Calu3 (cell line): ENCODE results near the gene MIEF2. TPM values are rescaled to one million over a fixed set of nuclear protein-coding genes. Genes with fewer than 3 reads are reported as not detected.

Experiments used
- BruUV-seq: library from RNA; stranded (reverse); fragments of 400-500 nt; replicated peaks from 2 replicates; lab custom pipeline; 2021; lab: Mats Ljungman, UMichigan
- CTCF ChIA-PET: fragments of 300-600 bp; sonication (Branson Sonifier 250); formaldehyde crosslinking; loops from one replicate; lab custom pipeline; 2022; ENCODE audit warnings: antibody characterized with exemption; lab: Charles Lee
- DNase-seq: peaks from one replicate; pipeline ENCODE4 v3.0.0; 2022
- H3K27ac Mint-ChIP-seq: one replicate; pipeline ENCODE4 v1.8.0; 2022; ENCODE audit warnings: mixed read lengths; ENCODE audit not compliant: unreplicated experiment
- H3K27me3 Mint-ChIP-seq: one replicate; pipeline ENCODE4 v1.8.0; 2022; ENCODE audit warnings: mixed read lengths; ENCODE audit not compliant: unreplicated experiment
- H3K36me3 Mint-ChIP-seq: one replicate; pipeline ENCODE4 v1.8.0; 2022; ENCODE audit warnings: mild to moderate bottlenecking, moderate library complexity, mixed read lengths; ENCODE audit not compliant: insufficient read depth, unreplicated experiment
- H3K4me1 Mint-ChIP-seq: one replicate; pipeline ENCODE4 v1.8.0; 2022; ENCODE audit warnings: mild to moderate bottlenecking, low read depth, mixed read lengths; ENCODE audit not compliant: unreplicated experiment
- H3K4me3 Mint-ChIP-seq: one replicate; pipeline ENCODE4 v1.8.0; 2022; ENCODE audit warnings: mild to moderate bottlenecking, low read depth, moderate library complexity, mixed read lengths; ENCODE audit not compliant: unreplicated experiment
- H3K9me3 Mint-ChIP-seq: one replicate; pipeline ENCODE4 v1.8.0; 2022; ENCODE audit warnings: low read depth, mixed read lengths; ENCODE audit not compliant: unreplicated experiment
- intact Hi-C: fragments of 100-400 bp; cut with micrococcal nuclease; formaldehyde crosslinking; loops from one replicate; pipeline ENCODE4 v1.10.0; 2022; ENCODE audit not compliant: unreplicated experiment
- total RNA-seq: library from RNA; stranded (reverse); gene quantifications from 2 replicates; pipeline ENCODE4 v1.2.3, GENCODE V29; 2022
- TF ChIP-seq, protein P1 (sequence below): fragments of 200-600 bp; IDR thresholded peaks from one replicate; pipeline ENCODE4 v1.8.0; 2022; ENCODE audit warnings: antibody characterized with exemption; ENCODE audit not compliant: unreplicated experiment

Gene MIEF2
- total RNA-seq, 1 experiment from 2014 or later, result 13.3 TPM

DNA sequence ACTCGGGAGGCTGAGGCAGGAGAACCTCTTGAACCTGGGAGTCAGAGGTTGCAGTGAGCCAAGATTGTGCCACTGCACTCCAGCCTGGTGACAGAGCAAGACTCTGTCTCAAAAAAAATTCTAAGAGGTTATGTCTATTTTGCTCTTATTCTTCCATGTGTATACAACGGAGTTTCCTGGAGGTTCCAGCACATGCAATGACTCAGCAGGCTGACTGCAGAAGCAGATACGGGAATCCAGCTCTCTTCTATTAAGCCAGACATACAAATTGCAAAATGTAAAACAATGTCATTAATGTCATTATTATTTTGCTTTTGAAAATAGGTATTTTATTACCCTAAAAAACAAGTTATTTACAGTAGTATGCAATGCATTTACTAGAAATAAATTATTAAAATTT lies 18.4 kb downstream of the MIEF2 start:
- Mint-ChIP-seq H3K9me3 (no peaks in the 10 kb centered on the region), H3K4me1 (no peaks in the 10 kb centered on the region), H3K27me3 (no peaks in the 10 kb centered on the region), H3K4me3 (no peak overlapping the region), H3K36me3 (peaks cover 38% of the 10 kb centered on the region), H3K27ac (no peak overlapping the region)
- DNase-seq, result no peak
- TF ChIP-seq, protein P1, sequence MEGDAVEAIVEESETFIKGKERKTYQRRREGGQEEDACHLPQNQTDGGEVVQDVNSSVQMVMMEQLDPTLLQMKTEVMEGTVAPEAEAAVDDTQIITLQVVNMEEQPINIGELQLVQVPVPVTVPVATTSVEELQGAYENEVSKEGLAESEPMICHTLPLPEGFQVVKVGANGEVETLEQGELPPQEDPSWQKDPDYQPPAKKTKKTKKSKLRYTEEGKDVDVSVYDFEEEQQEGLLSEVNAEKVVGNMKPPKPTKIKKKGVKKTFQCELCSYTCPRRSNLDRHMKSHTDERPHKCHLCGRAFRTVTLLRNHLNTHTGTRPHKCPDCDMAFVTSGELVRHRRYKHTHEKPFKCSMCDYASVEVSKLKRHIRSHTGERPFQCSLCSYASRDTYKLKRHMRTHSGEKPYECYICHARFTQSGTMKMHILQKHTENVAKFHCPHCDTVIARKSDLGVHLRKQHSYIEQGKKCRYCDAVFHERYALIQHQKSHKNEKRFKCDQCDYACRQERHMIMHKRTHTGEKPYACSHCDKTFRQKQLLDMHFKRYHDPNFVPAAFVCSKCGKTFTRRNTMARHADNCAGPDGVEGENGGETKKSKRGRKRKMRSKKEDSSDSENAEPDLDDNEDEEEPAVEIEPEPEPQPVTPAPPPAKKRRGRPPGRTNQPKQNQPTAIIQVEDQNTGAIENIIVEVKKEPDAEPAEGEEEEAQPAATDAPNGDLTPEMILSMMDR, result no peak
- BruUV-seq, result no TSS peak
- intact Hi-C loops, result no loop called here
- CTCF ChIA-PET, result no interaction called here

DNA sequence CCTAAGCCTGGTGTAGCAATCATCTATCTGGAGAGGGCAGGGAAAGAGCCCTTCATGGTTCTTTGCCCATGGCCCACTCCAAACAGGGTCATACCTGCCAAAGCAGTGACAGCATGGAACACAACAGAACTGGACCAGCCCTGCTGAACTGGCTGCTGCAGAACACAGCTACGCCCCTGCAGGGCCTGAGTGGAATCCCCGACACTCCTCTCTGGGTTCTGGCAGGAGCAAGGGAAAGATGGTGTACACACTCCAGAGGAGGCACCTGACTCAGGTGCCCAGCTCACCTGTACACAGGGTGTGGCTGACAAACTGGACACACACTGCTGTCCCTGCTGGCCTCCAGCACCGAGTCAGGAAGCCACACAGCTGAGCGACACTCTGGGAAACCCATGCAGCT lies 19.8 kb downstream of the MIEF2 start:
- Mint-ChIP-seq H3K4me1 (no peaks in the 10 kb centered on the region), H3K27ac (no peak overlapping the region), H3K9me3 (no peaks in the 10 kb centered on the region), H3K4me3 (no peak overlapping the region), H3K36me3 (peaks cover 38% of the 10 kb centered on the region), H3K27me3 (no peaks in the 10 kb centered on the region)
- TF ChIP-seq, protein P1, result no peak
- DNase-seq, result no peak
- CTCF ChIA-PET, result no interaction called here
- intact Hi-C loops, result no loop called here
- no TSS peak for BruUV-seq

DNA sequence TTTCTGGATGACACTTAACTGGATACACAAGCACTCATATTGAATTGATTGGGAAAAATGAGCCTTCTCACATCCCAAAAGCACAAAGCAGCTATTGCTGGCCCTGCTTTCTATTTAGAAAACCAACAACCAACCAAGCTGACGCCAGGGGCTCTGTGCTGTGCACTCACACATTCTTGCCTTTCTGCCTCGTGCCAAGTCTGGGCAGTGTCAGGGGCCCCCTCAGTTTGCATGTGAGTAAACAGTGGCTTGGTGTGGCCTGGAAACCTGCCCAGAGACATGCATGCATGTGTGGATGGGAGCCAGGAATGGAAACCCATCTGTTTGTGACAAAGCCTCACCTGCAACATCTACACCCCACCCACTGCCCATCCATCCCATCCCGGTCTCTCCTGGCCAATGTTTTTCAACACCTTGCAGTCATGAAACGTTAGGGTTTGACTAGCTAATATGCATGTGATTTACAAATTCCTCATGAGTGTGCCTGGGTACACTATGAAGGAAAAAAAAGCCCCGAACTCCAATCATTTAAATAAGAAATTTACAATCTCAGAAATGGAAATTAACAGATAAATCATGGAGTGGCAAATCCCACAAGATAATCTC lies 20.4 kb downstream of the MIEF2 start:
- TF ChIP-seq, protein P1, result no peak
- DNase-seq, result no peak
- no TSS peak for BruUV-seq
- intact Hi-C loops, result no loop called here
- Mint-ChIP-seq H3K27me3 (no peaks in the 10 kb centered on the region), H3K4me1 (no peaks in the 10 kb centered on the region), H3K27ac (no peak overlapping the region), H3K36me3 (peaks cover 35% of the 10 kb centered on the region), H3K4me3 (no peak overlapping the region), H3K9me3 (no peaks in the 10 kb centered on the region)
- CTCF ChIA-PET, result no interaction called here

DNA sequence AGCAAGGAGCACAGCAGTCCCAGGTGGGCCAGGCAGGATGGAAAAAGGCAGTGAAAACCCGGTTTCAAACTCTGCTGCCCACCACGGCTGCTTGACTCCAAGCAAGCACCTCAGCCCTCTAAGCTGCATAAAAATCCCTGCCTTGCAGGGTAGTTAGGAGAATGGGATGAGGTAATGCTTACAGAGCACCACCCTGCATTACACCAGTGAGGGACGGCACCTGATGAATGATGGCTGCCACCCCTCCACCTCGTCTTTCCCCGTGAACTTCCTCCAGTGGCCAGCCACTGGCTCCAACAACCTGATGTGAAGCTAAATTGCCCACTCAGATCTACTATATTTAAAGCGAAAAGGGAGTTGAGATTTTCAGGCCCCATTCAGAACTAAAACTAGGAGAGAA lies 21.3 kb downstream of the MIEF2 start:
- Mint-ChIP-seq H3K36me3 (peaks cover 28% of the 10 kb centered on the region), H3K9me3 (no peaks in the 10 kb centered on the region), H3K27me3 (no peaks in the 10 kb centered on the region), H3K4me3 (no peak overlapping the region), H3K27ac (no peak overlapping the region), H3K4me1 (no peaks in the 10 kb centered on the region)
- TF ChIP-seq, protein P1, result no peak
- no TSS peak for BruUV-seq
- no peak for DNase-seq
- CTCF ChIA-PET, result no interaction called here
- intact Hi-C loops, result no loop called here
